NCI-H2029 (cell line): ENCODE results near the gene BAIAP3.

Experiments
- DNase-seq: peaks from one replicate; lab custom pipeline; 2025; lab: John Stamatoyannopoulos, UW

Gene BAIAP3

GRCh38 chr16:1366712-1367299 is 33.4 kb downstream of the BAIAP3 start:
- peak; percentile 49 for DNase-seq

GRCh38 chr16:1367486-1368174 is 34.2 kb downstream of the BAIAP3 start:
- peak; percentile 69 for DNase-seq

DNA sequence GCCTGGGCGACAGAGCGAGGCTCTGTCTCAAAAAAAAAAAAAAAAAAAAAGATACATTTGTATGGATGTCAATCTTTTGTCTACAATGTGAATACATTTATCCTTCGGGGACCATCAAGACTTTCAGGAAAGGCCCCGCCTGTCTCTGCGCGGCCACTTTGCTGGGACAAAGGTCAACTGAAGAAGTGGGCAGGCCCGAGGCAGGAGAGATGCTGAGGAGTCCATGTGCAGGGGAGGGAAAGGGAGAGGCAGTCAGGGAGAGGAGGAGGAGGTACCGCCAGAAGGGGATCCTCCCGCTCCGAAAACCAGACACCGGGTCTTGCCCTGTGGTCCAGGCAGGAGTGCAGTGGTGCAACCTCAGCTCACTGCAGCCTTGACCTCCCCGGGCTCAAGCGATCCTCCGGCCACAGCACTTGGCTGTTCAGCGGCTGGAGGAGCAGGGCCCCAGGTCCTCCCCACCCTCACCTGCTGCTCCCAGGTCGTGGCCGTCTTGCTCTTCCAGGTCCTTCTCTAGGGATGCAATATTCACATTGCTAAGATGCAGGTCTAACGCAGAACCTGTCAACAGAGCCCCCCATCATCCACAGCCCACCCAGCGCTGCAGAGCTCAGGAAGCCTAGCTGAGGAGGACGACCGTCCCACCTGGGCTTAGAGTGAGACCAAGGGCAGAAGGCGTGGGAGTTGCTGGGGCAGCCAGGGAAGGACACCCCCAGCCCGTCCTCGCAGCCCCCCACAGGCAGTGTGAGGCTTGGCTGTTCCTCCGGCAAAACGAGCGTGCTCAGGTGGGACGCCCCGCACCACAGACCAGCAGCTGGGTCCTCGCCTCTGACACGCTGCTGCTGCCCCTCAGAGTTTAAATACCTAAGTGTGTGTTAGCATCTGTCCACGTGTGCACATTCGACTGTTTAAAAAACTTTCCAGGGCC is 37.9 kb downstream of the BAIAP3 start:
- DNase-seq = no peak

DNA sequence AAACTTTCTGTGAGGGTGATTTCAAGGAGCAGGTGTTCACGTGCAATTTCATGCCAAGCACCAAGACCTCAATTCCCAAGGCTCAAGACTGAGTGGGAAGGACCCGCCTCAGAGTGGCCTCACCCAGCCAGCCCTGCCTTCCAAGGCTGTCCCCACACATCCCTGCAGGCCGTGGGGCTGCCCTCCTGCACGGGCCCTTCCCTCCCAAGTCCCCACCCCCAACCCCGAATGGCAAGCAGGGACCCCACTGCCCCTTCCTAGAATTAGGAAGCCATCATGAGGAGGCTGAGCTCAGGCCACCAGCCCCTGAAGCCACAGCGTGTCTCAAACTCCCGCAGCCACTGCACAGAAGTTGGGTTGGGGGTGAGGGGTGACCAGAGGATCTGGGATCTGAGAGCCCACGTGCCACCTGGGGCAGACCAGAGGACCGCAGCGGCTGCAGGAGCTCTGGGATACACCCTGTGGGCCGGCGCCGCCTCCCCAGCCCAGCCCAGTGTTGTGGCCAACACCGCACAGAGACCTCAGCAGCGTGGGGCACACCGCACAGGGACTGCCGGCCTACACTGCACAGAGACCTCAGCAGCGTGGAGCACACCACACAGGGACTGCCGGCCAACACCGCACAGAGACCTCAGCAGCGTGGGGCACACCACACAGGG is 39.0 kb downstream of the BAIAP3 start:
- DNase-seq = no peak

GRCh38 chr16:1374418-1375297 is 41.2 kb downstream of the BAIAP3 start:
- DNase-seq = no peak

DNA sequence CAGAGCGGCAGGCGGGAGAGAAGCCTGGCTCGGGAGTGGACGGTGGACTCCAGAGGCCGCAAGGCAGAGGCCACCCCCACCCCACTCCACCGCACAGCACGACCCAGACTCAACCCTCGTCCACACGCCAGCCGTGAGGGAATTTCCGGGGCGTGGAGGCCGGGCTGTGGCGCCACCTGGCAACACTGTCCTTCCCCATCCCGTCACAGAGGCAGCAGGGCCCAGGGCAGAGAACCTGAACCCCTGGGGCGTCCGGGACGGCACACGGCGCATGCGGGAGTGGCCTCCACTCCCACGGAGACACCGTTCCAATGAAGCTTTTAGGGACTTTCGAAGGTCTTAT is 41.8 kb downstream of the BAIAP3 start:
- no peak for DNase-seq

DNA sequence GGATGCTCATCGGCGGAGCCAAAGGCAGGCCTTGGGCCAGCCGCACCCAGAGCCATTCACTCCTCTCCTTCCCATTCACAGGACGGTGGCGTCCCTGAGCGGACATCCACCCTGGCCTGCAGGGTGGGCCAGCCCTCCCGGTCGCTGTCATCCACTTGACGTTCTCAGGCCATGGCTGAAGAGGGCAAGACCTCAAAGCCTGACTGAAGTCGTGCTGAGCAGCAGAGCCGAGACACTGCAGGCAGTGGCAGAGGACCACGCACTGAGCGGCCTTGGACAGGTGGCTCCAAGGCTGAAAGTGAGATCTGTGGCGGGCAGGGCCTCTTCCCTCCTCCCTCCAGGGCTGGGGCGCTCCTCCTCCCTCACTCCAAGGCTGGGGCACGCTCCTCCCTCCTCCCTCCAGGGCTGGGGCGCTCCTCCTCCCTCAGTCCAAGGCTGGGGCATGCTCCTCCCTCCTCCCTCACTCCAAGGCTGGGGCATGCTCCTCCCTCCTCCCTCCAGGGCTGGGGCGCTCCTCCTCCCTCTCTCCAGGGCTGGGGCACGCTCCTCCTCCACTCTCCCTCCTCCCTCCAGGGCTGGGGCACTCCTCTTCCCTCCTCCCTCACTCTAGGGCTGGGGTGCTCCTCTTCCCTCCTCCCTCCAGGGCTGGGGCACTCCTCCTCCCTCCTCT is 42.4 kb downstream of the BAIAP3 start:
- DNase-seq = no peak

DNA sequence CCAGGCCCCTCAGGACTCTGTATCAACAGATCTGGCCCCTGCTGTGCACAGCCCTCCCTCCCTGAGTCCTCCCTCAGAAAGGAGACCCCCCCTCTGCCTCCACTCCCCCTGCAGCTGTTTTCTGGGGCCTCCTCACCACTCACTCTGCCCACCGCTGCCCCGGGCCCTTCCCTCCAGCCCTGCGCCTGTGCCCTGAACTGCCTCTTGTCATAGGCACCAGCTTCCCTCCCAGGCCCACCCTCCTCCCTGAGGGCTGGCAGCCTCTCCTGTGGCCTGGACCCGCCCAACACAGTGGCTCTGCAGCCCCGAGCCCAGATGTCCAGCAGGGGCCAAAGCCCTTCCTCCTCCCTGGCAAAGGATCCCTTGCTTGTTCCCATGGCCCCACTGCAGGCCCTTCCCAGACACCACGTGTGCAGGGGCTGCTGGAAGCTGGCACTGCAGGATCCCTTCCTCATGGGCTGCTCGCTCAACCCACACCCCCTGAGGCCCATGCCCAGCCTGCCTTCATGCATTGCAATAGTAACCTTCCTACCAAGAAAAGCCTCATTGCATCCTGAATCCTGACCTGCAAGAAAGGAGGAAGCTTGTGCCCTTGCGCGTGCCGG is 44.1 kb downstream of the BAIAP3 start:
- DNase-seq = no peak

DNA sequence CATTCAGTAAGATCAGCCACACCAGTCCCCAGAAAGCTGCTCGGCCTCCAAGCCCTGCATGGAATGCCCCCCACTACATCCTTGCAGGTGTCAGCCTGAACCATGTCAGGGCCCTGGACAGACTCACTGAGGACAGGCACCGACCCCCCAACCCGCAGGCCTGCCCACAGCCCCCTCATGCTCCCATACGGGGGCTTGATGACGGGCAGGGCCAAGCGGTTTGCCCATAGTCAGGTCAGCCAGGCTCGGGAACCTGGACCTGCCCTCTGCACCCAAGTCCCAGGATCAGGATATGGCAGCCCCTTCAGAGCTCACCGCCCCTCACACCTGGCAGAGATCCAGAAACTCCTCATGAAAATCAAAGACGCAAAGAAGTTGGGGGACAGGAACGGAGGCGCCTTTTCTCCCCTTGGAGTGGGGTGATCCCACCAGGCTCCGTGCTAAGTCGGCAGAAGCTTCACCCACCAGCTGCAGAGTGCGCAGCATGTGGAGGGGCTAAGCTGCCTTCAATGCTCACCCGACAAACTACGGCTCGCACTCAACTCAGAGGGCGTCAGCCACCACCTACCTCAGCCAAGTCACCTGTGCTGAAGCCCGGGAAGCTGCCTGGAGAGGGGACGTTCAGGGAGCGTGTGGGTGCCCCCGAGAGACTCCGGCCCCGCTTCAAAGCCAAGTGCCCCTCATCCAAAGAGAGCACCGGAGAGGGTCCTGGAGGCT is 44.8 kb downstream of the BAIAP3 start:
- DNase-seq = no peak

DNA sequence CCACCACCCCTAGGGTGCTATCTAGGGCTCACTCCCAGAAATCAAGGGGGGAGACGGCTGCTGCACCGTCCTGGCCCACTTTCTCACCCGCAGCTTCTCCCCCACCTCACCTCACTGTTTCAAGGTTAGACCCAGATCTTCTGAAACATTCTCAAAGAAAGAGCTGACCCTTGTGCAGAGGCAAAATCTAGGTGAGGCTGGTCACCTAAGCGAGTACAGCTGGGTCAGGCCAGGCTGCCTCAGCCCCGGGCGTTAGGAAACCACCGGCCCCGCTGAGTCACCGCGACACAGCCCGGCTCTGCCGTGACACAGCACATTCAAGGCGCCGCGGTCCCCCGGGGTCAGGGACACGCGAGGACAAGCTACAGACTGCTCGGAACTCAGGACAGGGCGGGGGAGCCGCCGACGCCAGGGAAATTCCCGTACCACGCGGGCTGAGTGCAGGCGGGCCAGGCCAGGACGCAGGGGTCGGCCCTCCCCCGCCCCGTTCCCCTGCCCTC is 45.4 kb downstream of the BAIAP3 start:
- no peak for DNase-seq

DNA sequence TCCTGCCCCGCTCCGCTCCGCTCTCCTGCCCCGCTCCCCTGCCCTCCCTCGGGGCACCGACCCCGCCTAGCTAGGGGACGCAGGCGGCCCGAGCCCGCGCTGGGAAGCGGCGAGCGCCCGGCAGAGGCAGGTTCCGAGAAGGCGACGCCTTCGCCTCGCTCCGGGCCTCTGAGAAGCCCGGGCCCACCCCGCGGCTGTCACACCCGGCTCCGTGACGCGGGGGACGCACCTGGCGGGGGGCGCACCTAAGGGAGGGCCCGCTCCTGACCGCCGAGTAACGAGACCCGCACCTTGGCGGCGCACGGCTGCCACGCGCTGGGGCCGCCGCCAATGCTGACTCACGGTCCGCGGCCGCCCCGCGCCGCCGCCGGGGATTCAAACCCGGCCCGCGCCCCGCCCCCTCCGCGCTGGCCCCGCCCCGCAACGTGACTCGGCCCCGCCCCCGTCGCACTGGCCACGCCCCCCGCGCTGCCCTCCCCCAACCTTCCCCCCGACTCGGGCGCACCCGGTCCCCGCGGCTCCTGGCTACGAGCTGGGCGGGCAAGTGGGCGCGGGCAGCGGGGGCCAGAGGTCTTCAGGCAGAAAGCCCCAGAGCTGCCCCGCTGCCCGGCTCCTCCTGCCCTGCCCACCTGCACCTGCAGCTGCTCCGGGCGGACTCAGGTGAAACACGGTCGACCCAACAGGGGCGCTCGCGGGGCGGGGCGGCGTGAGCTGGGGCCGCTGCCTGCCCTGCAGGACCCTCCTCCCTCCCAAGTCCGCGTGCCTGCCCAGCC is 46.0 kb downstream of the BAIAP3 start:
- DNase-seq = peak; percentile 46

- DNase-seq = no peak
Observed at GRCh38 chr16:1380195-1380594, 46.8 kb downstream of the BAIAP3 start.

DNA sequence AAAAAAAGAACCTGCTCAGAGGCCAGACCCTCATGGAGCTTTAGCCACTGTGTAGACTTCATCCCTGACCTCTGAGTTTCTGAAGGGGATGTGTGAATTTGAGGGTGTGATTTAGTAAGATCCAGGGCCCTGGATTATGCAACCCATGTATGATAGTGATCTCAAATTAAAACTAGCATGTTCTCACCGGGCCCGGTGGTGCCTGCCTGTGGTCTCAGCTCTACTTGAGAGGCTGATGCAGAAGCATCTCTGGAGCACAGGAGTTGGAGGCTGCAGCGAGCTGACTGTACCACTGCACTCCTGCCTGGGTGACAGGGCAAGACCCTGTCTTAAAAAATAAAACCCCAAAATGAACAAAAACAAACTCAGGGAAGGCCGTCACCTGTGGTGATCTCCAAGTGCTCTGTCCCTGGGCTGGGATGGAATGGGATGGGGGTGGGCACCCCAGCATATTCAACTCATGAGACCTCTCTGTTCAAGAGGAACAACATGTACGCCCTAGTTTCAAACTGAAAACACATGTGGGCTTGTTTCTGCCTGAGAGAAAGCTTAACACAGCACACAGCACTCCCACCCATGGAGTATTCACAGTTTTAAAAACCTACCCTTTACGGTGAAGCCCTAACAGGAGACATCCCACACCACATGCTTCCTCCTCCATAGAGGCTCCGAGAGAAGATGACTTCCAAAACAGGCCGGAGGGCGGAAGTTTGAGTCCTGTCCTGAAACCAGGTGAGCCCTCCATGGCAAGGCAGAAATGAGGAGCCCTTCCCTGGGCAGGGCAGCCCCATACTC is 48.4 kb downstream of the BAIAP3 start:
- DNase-seq = no peak

DNA sequence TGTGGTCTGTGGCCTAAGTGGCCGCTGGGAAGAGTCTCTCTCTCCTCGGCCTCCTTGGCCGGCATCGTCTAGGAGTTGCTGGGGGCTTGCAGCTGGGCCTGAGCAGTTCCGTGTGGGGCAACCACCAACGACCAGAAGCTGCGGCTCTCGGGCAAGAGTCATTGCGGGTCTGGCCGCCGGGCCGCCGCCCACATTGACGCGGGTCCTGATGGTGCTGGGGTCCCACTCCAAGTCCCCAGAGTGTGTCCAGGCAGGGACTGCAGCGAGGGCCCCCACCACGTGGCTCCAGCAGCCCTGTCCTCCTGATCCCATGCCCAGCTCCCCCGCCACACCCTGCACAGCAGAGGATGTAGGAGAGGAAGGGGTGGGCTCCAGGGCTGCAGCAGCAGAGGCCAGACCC is 50.1 kb downstream of the BAIAP3 start:
- DNase-seq = no peak

DNA sequence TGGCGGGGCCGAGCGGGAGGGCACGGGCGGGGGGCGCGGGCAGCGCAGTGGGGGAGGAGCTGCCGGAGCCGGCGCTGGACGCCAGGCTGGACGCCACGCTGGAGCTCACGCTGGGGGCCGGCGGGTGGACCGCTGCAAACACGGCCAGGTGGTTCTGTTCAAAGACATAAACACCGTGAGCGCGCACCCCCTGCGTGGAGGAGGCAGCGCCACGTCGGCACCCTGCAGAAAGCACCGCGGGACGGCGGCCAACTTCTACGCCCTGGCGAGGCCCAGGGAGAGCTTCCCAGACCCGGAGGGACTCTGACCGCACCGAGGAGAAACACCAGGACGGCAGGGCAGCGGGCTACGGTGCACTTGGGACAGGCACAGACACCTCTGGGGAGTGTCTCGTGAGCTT is 51.8 kb downstream of the BAIAP3 start:
- DNase-seq = no peak

DNA sequence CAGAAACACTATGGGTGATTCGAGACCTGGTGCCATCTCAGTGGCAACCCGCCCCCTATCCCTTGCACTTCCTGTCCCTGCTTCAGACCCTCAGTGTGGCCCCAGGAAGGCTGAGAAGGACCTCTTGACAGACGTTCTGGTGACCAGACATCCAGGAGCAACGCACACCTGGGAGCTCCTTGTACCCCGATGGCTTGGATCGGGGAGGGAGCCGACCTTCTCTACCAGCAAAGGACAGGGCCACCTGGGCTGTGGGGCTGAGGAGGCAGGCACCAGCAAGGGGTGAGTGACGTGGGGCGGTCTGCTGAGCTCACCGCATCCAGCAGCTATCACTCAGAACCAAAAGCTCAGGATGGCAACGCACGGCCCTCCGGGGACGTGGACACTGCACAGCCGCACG is 53.9 kb downstream of the BAIAP3 start:
- no peak for DNase-seq

DNA sequence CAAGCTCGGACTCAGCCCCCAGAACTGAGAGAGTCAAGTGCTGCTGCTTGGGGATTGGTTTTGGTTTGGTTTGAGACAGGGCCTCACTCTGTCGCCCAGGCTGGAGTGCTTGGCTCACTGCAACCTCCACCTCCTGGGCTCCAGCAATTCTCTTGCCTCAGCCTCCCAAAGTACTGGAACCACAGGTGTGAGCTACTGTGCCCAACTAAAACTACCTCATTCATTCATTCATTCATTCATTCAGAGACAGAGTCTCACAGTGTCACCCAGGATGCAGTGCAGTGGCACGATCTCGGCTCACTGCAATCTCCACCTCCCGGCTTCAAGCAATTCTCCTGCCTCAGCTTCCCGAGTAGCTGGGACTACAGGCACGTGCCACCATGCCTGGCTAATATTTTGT is 56.3 kb downstream of the BAIAP3 start:
- no peak for DNase-seq

GRCh38 chr16:1390239-1390779 is 56.9 kb downstream of the BAIAP3 start:
- DNase-seq = no peak
